ENCODE results near the gene POLL. TPM values are rescaled to one million over a fixed set of nuclear protein-coding genes. Genes with fewer than 3 reads are reported as not detected.

The POLL gene
- total RNA-seq, 1 donor from 2014 or later, result 36.9 TPM

DNA sequence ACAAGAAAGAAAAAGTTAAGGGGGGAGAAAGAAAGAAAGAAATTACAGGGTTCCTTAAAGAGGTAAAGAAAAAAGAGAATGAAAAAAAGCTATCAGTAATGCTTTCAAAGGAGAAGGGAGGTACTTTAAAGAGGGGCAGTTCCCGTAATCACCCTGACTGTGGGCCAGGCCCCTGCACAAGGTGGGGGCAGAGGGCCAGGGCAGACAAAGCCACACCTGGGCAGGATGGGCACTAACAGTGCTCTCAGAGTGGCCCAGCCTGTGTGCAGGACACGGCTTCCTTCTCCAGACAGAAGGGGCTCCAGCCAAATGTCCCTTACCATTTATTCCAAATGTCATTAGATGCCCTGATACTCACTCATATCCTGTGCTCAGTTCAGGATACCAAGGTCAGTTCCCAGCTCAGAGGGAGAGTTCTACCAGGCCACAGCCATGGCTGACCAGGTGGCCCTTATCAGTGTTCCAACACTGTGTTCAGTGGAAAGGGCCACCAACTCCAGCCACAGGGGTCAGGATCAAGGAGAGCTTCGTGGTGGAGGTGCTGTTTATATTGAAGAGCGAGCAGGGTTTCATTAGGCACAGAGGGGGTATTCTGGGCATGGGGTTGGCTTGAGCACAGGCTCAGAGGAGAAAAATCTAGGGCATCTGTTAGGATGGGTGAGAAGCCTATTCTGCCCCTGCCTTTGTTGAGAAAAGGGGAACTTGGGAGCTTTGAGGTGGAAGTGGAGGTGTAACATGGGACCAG is 29.9 kb upstream of the POLL start:
- intact Hi-C loops (cut with DNase I), result no loop called here
- H3K36me3 ChIP-seq, result peaks cover 65% of the 10 kb centered on the region
- TF ChIP-seq, protein P1, sequence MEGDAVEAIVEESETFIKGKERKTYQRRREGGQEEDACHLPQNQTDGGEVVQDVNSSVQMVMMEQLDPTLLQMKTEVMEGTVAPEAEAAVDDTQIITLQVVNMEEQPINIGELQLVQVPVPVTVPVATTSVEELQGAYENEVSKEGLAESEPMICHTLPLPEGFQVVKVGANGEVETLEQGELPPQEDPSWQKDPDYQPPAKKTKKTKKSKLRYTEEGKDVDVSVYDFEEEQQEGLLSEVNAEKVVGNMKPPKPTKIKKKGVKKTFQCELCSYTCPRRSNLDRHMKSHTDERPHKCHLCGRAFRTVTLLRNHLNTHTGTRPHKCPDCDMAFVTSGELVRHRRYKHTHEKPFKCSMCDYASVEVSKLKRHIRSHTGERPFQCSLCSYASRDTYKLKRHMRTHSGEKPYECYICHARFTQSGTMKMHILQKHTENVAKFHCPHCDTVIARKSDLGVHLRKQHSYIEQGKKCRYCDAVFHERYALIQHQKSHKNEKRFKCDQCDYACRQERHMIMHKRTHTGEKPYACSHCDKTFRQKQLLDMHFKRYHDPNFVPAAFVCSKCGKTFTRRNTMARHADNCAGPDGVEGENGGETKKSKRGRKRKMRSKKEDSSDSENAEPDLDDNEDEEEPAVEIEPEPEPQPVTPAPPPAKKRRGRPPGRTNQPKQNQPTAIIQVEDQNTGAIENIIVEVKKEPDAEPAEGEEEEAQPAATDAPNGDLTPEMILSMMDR (IDR thresholded peaks at IDR 0.05), result no peak

GRCh38 chr10:101617102-101617823 is 29.2 kb upstream of the POLL start:
- no peaks in the 10 kb centered on the region for H3K27me3 ChIP-seq (ENCODE audit: low read depth)
- H3K4me1 ChIP-seq, result no peaks in the 10 kb centered on the region
- H3K4me3 ChIP-seq, result no peak overlapping the region
- peaks cover 64% of the 10 kb centered on the region for H3K36me3 ChIP-seq
- no peak overlapping the region for H3K27ac ChIP-seq
- ATAC-seq (no peak), DNase-seq (no peak)
- no peaks in the 10 kb centered on the region for H3K9me3 ChIP-seq
- intact Hi-C loops (cut with DNase I), result no loop called here
- TF ChIP-seq, protein P1 (IDR thresholded peaks at IDR 0.05), result no peak

More for the DNA sequence above, 29.9 kb upstream of the POLL start:
- H3K27ac ChIP-seq, result no peak overlapping the region
- no peaks in the 10 kb centered on the region for H3K27me3 ChIP-seq (ENCODE audit: low read depth)
- DNase-seq (no peak), ATAC-seq (no peak)
- no peaks in the 10 kb centered on the region for H3K9me3 ChIP-seq
- H3K4me1 ChIP-seq, result no peaks in the 10 kb centered on the region
- H3K4me3 ChIP-seq, result no peak overlapping the region

DNA sequence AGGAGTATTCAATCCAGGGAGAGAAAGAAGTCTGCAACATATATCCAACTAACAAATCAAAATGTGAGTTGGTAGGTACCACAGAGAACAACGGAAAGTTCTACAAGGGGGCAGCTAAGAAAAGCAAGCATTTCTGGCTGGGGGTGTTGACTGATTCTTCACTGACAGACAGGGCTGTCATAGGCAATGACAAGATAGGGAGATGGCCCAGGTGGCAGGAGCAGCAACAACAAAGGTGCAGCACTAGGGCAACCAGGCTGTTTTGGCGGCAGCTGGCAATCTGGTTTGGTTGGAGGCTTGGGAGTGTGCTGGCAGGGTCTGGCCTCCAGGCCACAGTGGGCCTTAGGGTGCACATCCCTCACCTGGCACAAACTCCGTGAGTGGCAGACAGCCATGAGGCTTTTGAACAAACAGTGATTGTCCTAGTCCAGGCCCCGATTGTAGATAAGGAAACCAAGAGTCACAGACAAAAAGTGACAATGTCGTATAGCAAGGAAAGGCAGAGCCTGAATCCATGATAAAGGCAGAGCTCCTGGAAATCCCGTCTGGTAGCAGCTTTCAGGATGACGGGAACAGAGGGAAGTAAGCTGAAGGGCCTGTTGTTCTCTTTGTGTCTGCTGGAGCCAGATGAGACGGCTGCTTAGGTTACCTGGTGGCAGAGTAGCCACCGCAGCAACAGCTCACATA is 28.5 kb upstream of the POLL start:
- intact Hi-C loops (cut with DNase I), result no loop called here
- Histone ChIP-seq H3K4me3 (no peak overlapping the region), H3K9me3 (no peaks in the 10 kb centered on the region), H3K27me3 (ENCODE audit: low read depth) (no peaks in the 10 kb centered on the region), H3K36me3 (peaks cover 66% of the 10 kb centered on the region), H3K4me1 (no peaks in the 10 kb centered on the region), H3K27ac (no peak overlapping the region)
- TF ChIP-seq, protein P1 (IDR thresholded peaks at IDR 0.05), result no peak
- ATAC-seq (no peak), DNase-seq (no peak)

GRCh38 chr10:101615525-101616116 is 27.6 kb upstream of the POLL start:
- intact Hi-C loops (cut with DNase I), result no loop called here
- H3K27me3 ChIP-seq (ENCODE audit: low read depth), result no peaks in the 10 kb centered on the region
- TF ChIP-seq, protein P1 (IDR thresholded peaks at IDR 0.05), result no peak
- DNase-seq (no peak), ATAC-seq (no peak)
- no peaks in the 10 kb centered on the region for H3K9me3 ChIP-seq
- H3K36me3 ChIP-seq, result peaks cover 66% of the 10 kb centered on the region
- no peaks in the 10 kb centered on the region for H3K4me1 ChIP-seq
- H3K4me3 ChIP-seq, result no peak overlapping the region
- no peak overlapping the region for H3K27ac ChIP-seq

All from lower lobe of right lung (tissue), 2 donors.